ENCODE measurements around the gene ANK2.
"Not testable (repeated sequence)": the region's sequence is repeated elsewhere in the genome, so short reads cannot be mapped to it uniquely, and the experiment has no call there.

The ANK2 gene

DNA sequence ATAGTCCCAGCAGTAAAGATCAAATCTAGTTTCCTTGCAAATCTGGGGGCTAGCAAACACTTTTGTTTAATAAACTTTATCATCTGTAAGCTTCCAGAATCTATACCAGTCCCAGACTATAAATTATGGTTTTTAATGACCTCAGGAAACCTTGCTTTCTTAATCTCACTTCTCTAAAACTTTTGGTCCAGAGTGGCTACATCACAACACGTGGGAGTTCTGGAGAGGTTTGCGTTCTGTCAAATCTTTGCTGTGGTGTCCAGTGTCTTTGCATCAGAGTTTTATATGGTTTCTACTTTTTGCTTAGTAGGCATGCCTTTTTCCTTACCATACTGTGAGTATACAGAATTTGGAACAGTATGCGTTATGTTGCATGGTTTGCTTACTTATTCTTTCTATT lies 193.9 kb downstream of the ANK2 start:
- no CpG with 5 or more reads among the region's 3 CpGs for WGBS, 2 experiments (ENCODE audit: insufficient coverage in 2 of 2)

GRCh38 chr4:113244747-113245146 lies 195.3 kb downstream of the ANK2 start:
- not testable (repeated sequence) for H3K27ac ChIP-seq (ENCODE audit: low read depth, low read length, severe bottlenecking)
- WGBS, 2 experiments (ENCODE audit: insufficient coverage in 2 of 2) = 92% methylated on average over 2 of the region's 4 CpGs; no CpG with 5 or more reads in 1 of the 2 experiments

More for the DNA sequence above, 193.9 kb downstream of the ANK2 start:
- Histone ChIP-seq H3K4me1 (ENCODE audit: control insufficient read depth, insufficient read depth, low read length, poor library complexity, severe bottlenecking) (no peaks in the 10 kb centered on the region), H3K9me3 (ENCODE audit: control insufficient read depth, low read length) (no peaks in the 10 kb centered on the region), H3K27ac (ENCODE audit: low read depth, low read length, severe bottlenecking) (no peak overlapping the region), H3K4me3 (ENCODE audit: extremely low read depth, insufficient read depth, low read length, poor library complexity, severe bottlenecking) (no peak overlapping the region), H3K36me3 (ENCODE audit: control insufficient read depth, insufficient read depth, low read length) (no peaks in the 10 kb centered on the region)

DNA sequence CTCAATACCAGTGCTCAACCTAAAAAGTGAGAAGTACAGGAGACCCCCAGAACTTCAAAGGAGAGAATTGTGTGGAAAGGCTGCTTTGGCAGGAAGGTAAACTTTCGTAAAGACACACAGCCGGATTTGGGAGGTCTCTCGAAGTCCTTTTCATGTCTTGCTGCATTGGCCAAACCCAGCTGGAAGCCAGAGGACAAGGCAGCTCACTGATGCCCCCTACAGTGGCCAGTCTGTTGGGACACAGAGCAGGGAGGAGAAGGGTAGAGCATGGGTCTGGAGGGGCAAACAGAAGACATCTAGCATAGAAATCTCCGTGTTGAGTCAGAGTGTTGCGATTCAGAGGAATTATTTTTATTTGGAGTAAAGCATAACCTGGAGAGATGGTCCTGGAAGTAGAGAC lies 198.9 kb downstream of the ANK2 start:
- Histone ChIP-seq H3K4me1 (ENCODE audit: control insufficient read depth, insufficient read depth, low read length, poor library complexity, severe bottlenecking) (no peaks in the 10 kb centered on the region), H3K27ac (ENCODE audit: low read depth, low read length, severe bottlenecking) (no peak overlapping the region), H3K9me3 (ENCODE audit: control insufficient read depth, low read length) (no peaks in the 10 kb centered on the region), H3K36me3 (ENCODE audit: control insufficient read depth, insufficient read depth, low read length) (peaks cover 9% of the 10 kb centered on the region), H3K4me3 (ENCODE audit: extremely low read depth, insufficient read depth, low read length, poor library complexity, severe bottlenecking) (no peak overlapping the region)
- WGBS, 2 experiments (ENCODE audit: insufficient coverage in 2 of 2) = 84 to 94% methylated on average over 5 of the region's 5 CpGs

More at GRCh38 chr4:113244747-113245146, 195.3 kb downstream of the ANK2 start:
- H3K36me3 ChIP-seq (ENCODE audit: control insufficient read depth, insufficient read depth, low read length); H3K4me1 ChIP-seq (ENCODE audit: control insufficient read depth, insufficient read depth, low read length, poor library complexity, severe bottlenecking); H3K4me3 ChIP-seq (ENCODE audit: extremely low read depth, insufficient read depth, low read length, poor library complexity, severe bottlenecking); H3K9me3 ChIP-seq (ENCODE audit: control insufficient read depth, low read length): not testable (repeated sequence)

DNA sequence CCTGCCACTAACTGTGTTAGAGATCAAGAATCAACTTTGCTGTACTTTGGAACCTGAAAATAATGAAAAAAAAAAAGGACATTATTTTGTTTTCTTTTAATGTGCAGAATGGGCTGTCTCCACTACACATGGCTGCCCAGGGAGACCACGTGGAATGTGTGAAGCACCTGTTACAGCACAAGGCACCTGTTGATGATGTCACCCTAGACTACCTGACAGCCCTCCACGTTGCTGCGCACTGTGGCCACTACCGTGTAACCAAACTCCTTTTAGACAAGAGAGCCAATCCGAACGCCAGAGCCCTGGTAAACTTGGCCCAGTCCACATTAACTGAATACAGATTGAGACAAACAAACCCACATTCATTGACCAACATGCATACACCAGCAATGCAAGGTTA lies 206.2 kb downstream of the ANK2 start:
- no peak overlapping the region for H3K27ac ChIP-seq (ENCODE audit: low read depth, low read length, severe bottlenecking)
- no peaks in the 10 kb centered on the region for H3K4me1 ChIP-seq (ENCODE audit: control insufficient read depth, insufficient read depth, low read length, poor library complexity, severe bottlenecking)
- 93 to 96% methylated on average over 6 of the region's 6 CpGs for WGBS, 2 experiments (ENCODE audit: insufficient coverage in 2 of 2)
- peaks cover 21% of the 10 kb centered on the region for H3K36me3 ChIP-seq (ENCODE audit: control insufficient read depth, insufficient read depth, low read length)
- H3K4me3 ChIP-seq (ENCODE audit: extremely low read depth, insufficient read depth, low read length, poor library complexity, severe bottlenecking) = no peak overlapping the region
- no peaks in the 10 kb centered on the region for H3K9me3 ChIP-seq (ENCODE audit: control insufficient read depth, low read length)

DNA sequence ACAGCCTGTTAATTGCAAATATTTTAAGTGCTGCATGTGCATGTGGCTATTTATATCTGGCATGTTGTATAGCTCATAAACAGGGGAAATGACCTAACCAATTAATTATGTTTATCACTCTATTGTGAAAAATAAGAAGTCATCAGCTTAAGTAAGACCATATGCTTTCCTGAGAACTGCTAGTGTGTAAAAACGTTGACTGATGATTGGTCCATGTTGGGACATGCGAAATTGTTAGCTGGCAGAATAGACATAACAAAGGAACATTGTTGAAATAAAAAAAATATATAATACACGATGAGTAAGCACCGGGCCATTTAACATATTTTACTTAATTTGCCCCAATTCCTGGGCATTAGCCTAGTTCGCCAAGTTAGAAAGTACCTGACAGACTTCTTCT lies 207.5 kb downstream of the ANK2 start:
- Histone ChIP-seq H3K9me3 (ENCODE audit: control insufficient read depth, low read length) (no peaks in the 10 kb centered on the region), H3K4me3 (ENCODE audit: extremely low read depth, insufficient read depth, low read length, poor library complexity, severe bottlenecking) (no peak overlapping the region), H3K27ac (ENCODE audit: low read depth, low read length, severe bottlenecking) (no peak overlapping the region), H3K36me3 (ENCODE audit: control insufficient read depth, insufficient read depth, low read length) (peaks cover 17% of the 10 kb centered on the region), H3K4me1 (ENCODE audit: control insufficient read depth, insufficient read depth, low read length, poor library complexity, severe bottlenecking) (no peaks in the 10 kb centered on the region)
- 94 to 100% methylated on average over 3 to 4 of the region's 5 CpGs for WGBS, 2 experiments (ENCODE audit: insufficient coverage in 2 of 2)

DNA sequence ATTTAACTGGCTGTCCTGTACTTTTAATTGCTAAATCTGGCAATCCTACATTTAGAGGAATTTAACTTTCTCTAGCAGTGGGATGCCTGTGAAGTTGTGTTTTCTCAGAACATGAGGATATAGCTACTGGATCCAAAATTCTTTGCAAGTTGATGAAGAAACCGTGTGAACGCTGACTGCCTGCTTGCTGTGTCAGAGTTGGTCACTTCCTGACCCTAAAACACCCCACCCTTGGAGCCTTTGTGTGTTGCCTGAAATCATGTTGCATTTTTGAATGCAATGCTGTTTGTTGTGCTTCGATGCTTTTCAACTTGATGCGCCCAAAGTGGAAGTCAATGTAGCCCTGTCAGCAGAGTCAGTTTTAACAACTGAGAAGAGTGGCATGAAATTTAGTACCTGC lies 211.2 kb downstream of the ANK2 start:
- 90 to 96% methylated on average over 4 of the region's 4 CpGs for WGBS, 2 experiments (ENCODE audit: insufficient coverage in 2 of 2)
- H3K36me3 ChIP-seq (ENCODE audit: control insufficient read depth, insufficient read depth, low read length) = peaks cover 7% of the 10 kb centered on the region
- H3K4me1 ChIP-seq (ENCODE audit: control insufficient read depth, insufficient read depth, low read length, poor library complexity, severe bottlenecking) = no peaks in the 10 kb centered on the region
- H3K9me3 ChIP-seq (ENCODE audit: control insufficient read depth, low read length) = no peaks in the 10 kb centered on the region
- no peak overlapping the region for H3K4me3 ChIP-seq (ENCODE audit: extremely low read depth, insufficient read depth, low read length, poor library complexity, severe bottlenecking)
- no peak overlapping the region for H3K27ac ChIP-seq (ENCODE audit: low read depth, low read length, severe bottlenecking)

DNA sequence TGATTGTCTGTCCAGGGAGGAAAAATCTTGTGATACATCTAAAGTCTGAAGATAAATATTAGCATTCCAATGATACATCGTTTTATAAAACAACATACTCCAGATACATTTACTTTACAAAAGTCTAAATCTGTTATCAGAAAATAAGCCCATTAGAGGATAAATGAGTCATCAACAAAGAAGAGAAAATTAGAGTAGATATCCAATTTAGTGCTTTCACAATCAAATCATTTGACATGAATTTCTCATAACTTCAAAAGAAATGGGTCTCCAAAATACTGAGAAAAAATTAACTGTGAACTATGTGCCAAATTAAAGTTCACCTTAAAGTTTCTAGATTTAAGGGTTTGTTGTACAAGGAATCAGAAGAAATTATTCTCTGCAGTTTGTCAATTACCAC lies 213.8 kb downstream of the ANK2 start:
- Histone ChIP-seq H3K27ac (ENCODE audit: low read depth, low read length, severe bottlenecking) (no peak overlapping the region), H3K4me1 (ENCODE audit: control insufficient read depth, insufficient read depth, low read length, poor library complexity, severe bottlenecking) (no peaks in the 10 kb centered on the region), H3K36me3 (ENCODE audit: control insufficient read depth, insufficient read depth, low read length) (peaks cover 3% of the 10 kb centered on the region), H3K4me3 (ENCODE audit: extremely low read depth, insufficient read depth, low read length, poor library complexity, severe bottlenecking) (no peak overlapping the region), H3K9me3 (ENCODE audit: control insufficient read depth, low read length) (no peaks in the 10 kb centered on the region)
- no CpG with 5 or more reads among the region's 1 CpG for WGBS, 2 experiments (ENCODE audit: insufficient coverage in 2 of 2)

DNA sequence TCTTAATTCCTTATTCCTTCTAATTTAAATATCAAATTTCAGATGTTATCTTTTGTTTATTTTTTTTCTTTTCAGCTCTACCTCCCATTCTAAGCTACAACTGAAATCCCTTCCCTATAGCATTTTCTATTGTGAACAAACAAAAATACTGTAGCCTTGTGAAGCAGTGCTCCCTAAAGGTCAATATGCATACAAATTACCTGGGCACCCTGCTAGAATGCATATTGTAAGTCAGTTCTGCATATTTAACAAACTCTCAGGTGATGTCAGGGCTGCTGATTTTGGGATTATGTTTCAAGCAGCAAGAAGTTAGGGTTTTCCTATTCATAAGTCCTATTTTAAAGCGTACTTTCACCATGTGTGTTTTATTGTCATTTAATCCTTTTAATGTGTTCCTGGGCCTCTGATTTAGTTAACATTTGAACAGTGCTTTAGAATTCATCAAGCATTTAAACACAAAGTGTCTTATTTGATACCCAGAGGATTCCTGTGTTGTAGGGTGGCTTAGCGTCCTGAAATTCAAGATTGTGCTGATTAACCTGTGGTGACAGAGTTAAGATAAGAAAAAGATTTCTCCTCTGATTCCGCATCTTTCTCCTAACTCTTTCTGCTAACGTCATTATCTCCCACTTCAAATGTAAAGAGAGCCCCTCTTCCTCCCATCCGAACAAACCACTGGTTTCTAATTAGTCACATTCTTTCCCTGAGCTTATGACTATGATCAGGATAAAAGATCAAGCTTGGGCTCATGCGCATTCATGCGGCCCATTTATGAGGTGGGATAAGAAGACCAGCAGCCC lies 221.3 kb downstream of the ANK2 start:
- peaks cover 5% of the 10 kb centered on the region for H3K36me3 ChIP-seq (ENCODE audit: control insufficient read depth, insufficient read depth, low read length)
- no peak overlapping the region for H3K4me3 ChIP-seq (ENCODE audit: extremely low read depth, insufficient read depth, low read length, poor library complexity, severe bottlenecking)
- H3K27ac ChIP-seq (ENCODE audit: low read depth, low read length, severe bottlenecking) = no peak overlapping the region
- H3K9me3 ChIP-seq (ENCODE audit: control insufficient read depth, low read length) = no peaks in the 10 kb centered on the region
- H3K4me1 ChIP-seq (ENCODE audit: control insufficient read depth, insufficient read depth, low read length, poor library complexity, severe bottlenecking) = no peaks in the 10 kb centered on the region
- WGBS, 2 experiments (ENCODE audit: insufficient coverage in 2 of 2) = 51 to 81% methylated on average over 4 to 5 of the region's 7 CpGs

- Histone ChIP-seq H3K9me3 (ENCODE audit: control insufficient read depth, low read length) (no peaks in the 10 kb centered on the region), H3K27ac (ENCODE audit: low read depth, low read length, severe bottlenecking) (no peak overlapping the region), H3K4me3 (ENCODE audit: extremely low read depth, insufficient read depth, low read length, poor library complexity, severe bottlenecking) (no peak overlapping the region), H3K36me3 (ENCODE audit: control insufficient read depth, insufficient read depth, low read length) (peaks cover 5% of the 10 kb centered on the region), H3K4me1 (ENCODE audit: control insufficient read depth, insufficient read depth, low read length, poor library complexity, severe bottlenecking) (no peaks in the 10 kb centered on the region)
These were observed 223.1 kb downstream of the ANK2 start for GRCh38 chr4:113272523-113272922.

DNA sequence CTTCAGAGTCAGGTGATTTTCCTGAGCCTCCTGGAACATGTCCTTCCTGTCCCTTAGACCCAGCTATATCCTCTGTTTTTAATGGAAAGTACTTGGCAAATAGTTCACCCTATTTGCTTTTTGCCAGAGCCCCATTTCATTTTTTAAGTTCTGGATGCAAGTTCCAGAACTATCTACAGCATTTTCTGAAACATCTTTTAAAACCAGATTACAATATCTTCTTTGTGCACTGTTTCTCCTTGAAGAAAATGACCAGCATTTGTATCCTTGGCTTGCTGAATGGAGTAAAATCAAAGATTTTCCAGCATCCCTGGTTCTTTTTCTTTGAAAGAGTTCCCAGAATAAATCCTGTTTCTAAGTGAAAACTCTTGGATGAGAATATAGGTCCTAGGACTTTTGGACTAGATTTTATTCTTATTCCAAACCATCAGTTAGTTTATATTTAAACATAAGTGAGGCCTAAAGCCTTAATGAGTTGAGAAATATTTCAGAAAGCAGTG lies 224.3 kb downstream of the ANK2 start:
- Histone ChIP-seq H3K4me3 (ENCODE audit: extremely low read depth, insufficient read depth, low read length, poor library complexity, severe bottlenecking) (no peak overlapping the region), H3K36me3 (ENCODE audit: control insufficient read depth, insufficient read depth, low read length) (peaks cover 9% of the 10 kb centered on the region), H3K4me1 (ENCODE audit: control insufficient read depth, insufficient read depth, low read length, poor library complexity, severe bottlenecking) (no peaks in the 10 kb centered on the region), H3K27ac (ENCODE audit: low read depth, low read length, severe bottlenecking) (no peak overlapping the region), H3K9me3 (ENCODE audit: control insufficient read depth, low read length) (no peaks in the 10 kb centered on the region)

DNA sequence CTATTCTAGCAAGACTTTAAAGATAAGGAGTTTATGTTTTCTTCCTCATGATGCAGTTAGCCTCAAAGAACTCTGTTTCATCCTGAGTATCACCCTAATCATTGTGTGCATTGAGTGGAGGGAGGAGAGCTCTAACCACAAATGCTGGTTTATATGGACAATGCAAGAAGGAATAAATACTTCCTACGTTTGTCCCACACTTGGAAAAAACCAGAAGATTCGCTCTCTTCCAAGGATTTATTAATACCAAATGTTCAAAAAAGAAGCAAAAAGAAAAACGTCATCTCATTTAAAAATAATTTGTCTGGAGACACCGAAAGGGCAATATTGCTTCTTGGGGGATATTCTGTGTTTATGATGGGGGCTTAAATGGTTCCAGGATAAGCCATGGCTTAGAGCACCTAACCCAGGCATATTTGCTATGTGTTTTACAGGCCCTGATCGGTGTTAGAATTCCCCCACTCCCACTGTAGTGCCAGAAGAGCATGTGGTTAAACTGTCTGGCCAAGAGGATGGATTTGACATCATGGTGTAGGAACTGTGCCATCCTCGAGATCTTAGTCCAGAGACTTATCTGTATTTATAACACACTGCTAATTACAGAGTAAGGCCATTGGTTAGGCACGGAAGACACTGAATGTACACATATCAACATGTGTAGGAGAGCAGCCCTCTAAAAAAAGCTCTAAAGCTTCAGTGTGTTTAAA lies 227.2 kb downstream of the ANK2 start:
- H3K36me3 ChIP-seq (ENCODE audit: control insufficient read depth, insufficient read depth, low read length) = peaks cover 11% of the 10 kb centered on the region
- no peak overlapping the region for H3K27ac ChIP-seq (ENCODE audit: low read depth, low read length, severe bottlenecking)
- no peak overlapping the region for H3K4me3 ChIP-seq (ENCODE audit: extremely low read depth, insufficient read depth, low read length, poor library complexity, severe bottlenecking)
- no peaks in the 10 kb centered on the region for H3K9me3 ChIP-seq (ENCODE audit: control insufficient read depth, low read length)
- 92 to 100% methylated on average over 1 to 2 of the region's 7 CpGs for WGBS, 2 experiments (ENCODE audit: insufficient coverage in 2 of 2)
- no peaks in the 10 kb centered on the region for H3K4me1 ChIP-seq (ENCODE audit: control insufficient read depth, insufficient read depth, low read length, poor library complexity, severe bottlenecking)

Measured in mesodermal cell (in vitro differentiated cells).